H1 (cell line): ENCODE measurements around the gene CR2. TPM values are rescaled to one million over a fixed set of nuclear protein-coding genes. Genes with fewer than 3 reads are reported as not detected.

Experiments used
- CTCF ChIA-PET: fragments of 300-600 bp; sonication (Branson Sonifier 250); formaldehyde crosslinking; loops from one replicate; lab custom pipeline; 2021; ENCODE audit not compliant: partially characterized antibody; lab: Charles Lee
- POLR2A ChIA-PET: fragments of 300-600 bp; sonication (Branson Sonifier 250); formaldehyde crosslinking; loops from one replicate; lab custom pipeline; 2021; ENCODE audit warnings: inconsistent platforms; ENCODE audit not compliant: partially characterized antibody; lab: Charles Lee
- DNase-seq, 2 experiments: peaks; one replicate each; pipeline versions ENCODE4 v3.0.0 to v3.0.0-alpha.2; 2010 to 2022; ENCODE audit warnings: low spot score in 2 of 2, low read depth in 1 of 2, mixed read lengths in 1 of 2
- FAIRE-seq: peaks from 2 replicates; lab custom pipeline; 2011; peaks lifted over from hg19 to GRCh38; lab: Jason Lieb, UNC
- H2AFZ ChIP-seq: 2 replicates; pipeline ENCODE4 v1.8.1; 2012; ENCODE audit warnings: low read length, inconsistent platforms
- H2AK5ac ChIP-seq: 2 replicates; pipeline ENCODE4 v1.6.1; 2013; ENCODE audit warnings: low read depth, low read length
- H2BK120ac ChIP-seq: replicated peaks from 2 replicates; pipeline ENCODE3; 2013; ENCODE audit warnings: low read depth, low read length, inconsistent platforms
- H2BK12ac ChIP-seq: 2 replicates; pipeline ENCODE4 v1.6.1; 2013; ENCODE audit warnings: low read depth, low read length
- H2BK15ac ChIP-seq: 2 replicates; pipeline ENCODE4 v1.6.1; 2013; ENCODE audit warnings: low read length
- H2BK20ac ChIP-seq: 2 replicates; pipeline ENCODE4 v1.6.1; 2013; ENCODE audit warnings: low read length
- H2BK5ac ChIP-seq: 2 replicates; pipeline ENCODE4 v1.6.1; 2013; ENCODE audit warnings: low read depth, low read length
- H3K14ac ChIP-seq: 2 replicates; pipeline ENCODE4 v1.6.1; 2013; ENCODE audit warnings: inconsistent platforms; ENCODE audit not compliant: insufficient read length
- H3K18ac ChIP-seq: 2 replicates; pipeline ENCODE4 v1.6.1; 2013; ENCODE audit warnings: low read length; ENCODE audit errors: extremely low read depth
- H3K23ac ChIP-seq: 2 replicates; pipeline ENCODE4 v1.6.1; 2013; ENCODE audit warnings: inconsistent platforms; ENCODE audit not compliant: insufficient read length
- H3K23me2 ChIP-seq: 2 replicates; pipeline ENCODE4 v1.6.1; 2013; ENCODE audit warnings: low read depth, low read length
- H3K27ac ChIP-seq: 2 replicates; pipeline ENCODE4 v1.6.1; 2011; ENCODE audit warnings: low read depth, low read length, inconsistent platforms
- H3K27me3 ChIP-seq, 4 experiments: replicated peaks in 1 of 4; 1 replicate in 1 of 4; 2 replicates in 3 of 4; pipeline versions ENCODE4 v1.6.1 to v1.8.1; 2011 to 2013; ENCODE audit warnings: low read length in 3 of 4, mild to moderate bottlenecking in 3 of 4, inconsistent platforms in 2 of 4, mixed read lengths in 2 of 4, moderate library complexity in 1 of 4; ENCODE audit not compliant: control insufficient read depth in 3 of 4, insufficient read depth in 3 of 4; ENCODE audit errors: extremely low read depth in 1 of 4
- H3K36me3 ChIP-seq, 4 experiments: 2 replicates each; pipeline versions ENCODE4 v1.6.1 to v1.8.1; 2011 to 2013; ENCODE audit warnings: mild to moderate bottlenecking in 4 of 4, low read length in 3 of 4, moderate library complexity in 2 of 4, control low read depth in 1 of 4, inconsistent platforms in 1 of 4; ENCODE audit not compliant: insufficient read depth in 4 of 4, control insufficient read depth in 2 of 4
- H3K4ac ChIP-seq: replicated peaks from 2 replicates; pipeline ENCODE3; 2013; ENCODE audit warnings: low read length, low read depth, mixed read lengths, inconsistent platforms; ENCODE audit not compliant: insufficient read length
- H3K4me1 ChIP-seq, 4 experiments: replicated peaks in 1 of 4; 1 replicate in 1 of 4; 2 replicates in 3 of 4; pipeline versions ENCODE4 v1.6.1 to v1.8.1; 2011 to 2013; ENCODE audit warnings: low read length in 3 of 4, inconsistent platforms in 2 of 4, mixed read lengths in 1 of 4; ENCODE audit not compliant: insufficient read depth in 4 of 4, control insufficient read depth in 3 of 4
- H3K4me2 ChIP-seq, 2 experiments: 2 replicates each; pipeline versions ENCODE4 v1.6.1 to v1.8.1; 2011 to 2013; ENCODE audit warnings: low read depth in 2 of 2, low read length in 2 of 2, control low read depth in 1 of 2, inconsistent platforms in 1 of 2, mild to moderate bottlenecking in 1 of 2; ENCODE audit not compliant: insufficient read depth in 1 of 2
- H3K4me3 ChIP-seq, 4 experiments: fragments of 200-600, 300-600 bp in 1 of 4; sonication (generic), shearing (Covaris generic), sonication (Bioruptor Twin) in 1 of 4; 2 replicates each; pipeline versions ENCODE4 v1.5.1 to v1.8.1; 2011 to 2016; ENCODE audit warnings: low read length in 4 of 4, low read depth in 3 of 4, control low read depth in 2 of 4, inconsistent platforms in 2 of 4, mild to moderate bottlenecking in 2 of 4, mixed read lengths in 1 of 4, moderate library complexity in 1 of 4; ENCODE audit not compliant: insufficient read depth in 2 of 4; ENCODE audit errors: extremely low read depth in 1 of 4
- H3K56ac ChIP-seq: replicated peaks from 2 replicates; pipeline ENCODE3; 2013; ENCODE audit warnings: low read depth, mild to moderate bottlenecking, mixed read lengths, low read length, inconsistent platforms; ENCODE audit not compliant: insufficient read length
- H3K79me1 ChIP-seq: 2 replicates; pipeline ENCODE4 v1.6.1; 2013; ENCODE audit warnings: low read depth, low read length, control low read depth
- H3K79me2 ChIP-seq, 2 experiments: 2 replicates each; pipeline versions ENCODE4 v1.6.1 to v1.8.1; 2012 to 2013; ENCODE audit warnings: low read length in 2 of 2, mild to moderate bottlenecking in 2 of 2, inconsistent platforms in 1 of 2; ENCODE audit not compliant: insufficient read depth in 2 of 2, control insufficient read depth in 1 of 2
- H3K9ac ChIP-seq, 4 experiments: replicated peaks in 1 of 4; 1 replicate in 1 of 4; 2 replicates in 3 of 4; pipeline versions ENCODE4 v1.6.1 to v1.8.1; 2011 to 2013; ENCODE audit warnings: low read depth in 3 of 4, low read length in 3 of 4, control low read depth in 2 of 4, mild to moderate bottlenecking in 2 of 4, moderate library complexity in 2 of 4, inconsistent platforms in 1 of 4; ENCODE audit errors: extremely low read depth in 1 of 4
- H3K9me3 ChIP-seq, 2 experiments: 2 replicates each; pipeline versions ENCODE4 v1.6.1 to v1.8.1; 2012 to 2013; ENCODE audit warnings: mild to moderate bottlenecking in 2 of 2, moderate library complexity in 2 of 2, control low read depth in 1 of 2, inconsistent platforms in 1 of 2, low read depth in 1 of 2, low read length in 1 of 2, mixed read lengths in 1 of 2; ENCODE audit not compliant: insufficient read depth in 2 of 2
- H4K20me1 ChIP-seq, 2 experiments: replicated peaks in 1 of 2; 2 replicates each; pipeline versions ENCODE3 to v1.8.1; 2011 to 2013; ENCODE audit warnings: inconsistent platforms in 2 of 2, low read length in 2 of 2, mild to moderate bottlenecking in 1 of 2; ENCODE audit not compliant: insufficient read depth in 2 of 2, control insufficient read depth in 1 of 2
- H4K5ac ChIP-seq: 2 replicates; pipeline ENCODE4 v1.6.1; 2013; ENCODE audit warnings: low read length, low read depth, mixed read lengths, inconsistent platforms; ENCODE audit not compliant: insufficient read length
- H4K8ac ChIP-seq: 2 replicates; pipeline ENCODE4 v1.8.0; 2013; ENCODE audit warnings: mild to moderate bottlenecking, moderate library complexity, low read length, inconsistent platforms; ENCODE audit not compliant: insufficient read depth; ENCODE audit errors: extremely low read depth
- H4K91ac ChIP-seq: replicated peaks from 2 replicates; pipeline ENCODE3; 2013; ENCODE audit warnings: low read length, mixed read lengths, inconsistent platforms; ENCODE audit not compliant: insufficient read length
- BACH1 ChIP-seq: IDR thresholded peaks from 2 replicates; pipeline ENCODE4 v1.6.1; 2012; ENCODE audit warnings: low read length, improper control_type of control experiment
- FOSL1 ChIP-seq: IDR thresholded peaks from 2 replicates; pipeline ENCODE4 v1.6.1; 2011; ENCODE audit warnings: mild to moderate bottlenecking, low read depth, low read length, moderate library complexity; ENCODE audit not compliant: insufficient read depth
- WGBS, 2 experiments: shearing (Covaris generic) in 1 of 2; methylation state at CpG; one replicate each; pipeline versions ENCODE4 v1.1.6 to v1.1.7; 2013 to 2015; ENCODE audit warnings: low lambda C conversion rate in 2 of 2, mixed read lengths in 2 of 2, inconsistent platforms in 1 of 2, low coverage in 1 of 2, missing lambda C conversion rate in 1 of 2; ENCODE audit not compliant: insufficient replicate concordance in 2 of 2, insufficient coverage in 1 of 2, insufficient read length in 1 of 2; ENCODE audit errors: extremely low coverage in 1 of 2, missing lambda C conversion rate in 1 of 2; 5-methylcytosine and 5-hydroxymethylcytosine counted together
- polyA plus RNA-seq, 7 experiments: library from polyadenylated mRNA; depleted of rRNA in 3 of 7; stranded (reverse) in 5 of 7; unstranded in 2 of 7; fragments of >200 nt in 5 of 7; fragments of 200-250 nt in 2 of 7; gene quantifications; 1 replicate in 5 of 7; 2 replicates in 1 of 7; 4 replicates in 1 of 7; pipeline versions ENCODE4 v1.2.1 to v1.2.3, GENCODE V29; 2011 to 2013; ENCODE audit warnings: missing spikeins in 2 of 7, mixed read lengths in 2 of 7
- total RNA-seq: library from RNA; stranded (reverse); fragmentation: NEBNext Ultra II Directional; extraction: Animal tissue kit (Norgen Biotek cat#: 25700); gene quantifications from 2 replicates; pipeline ENCODE4 v1.2.1, GENCODE V29; 2021

The CR2 gene
- total and polyA plus RNA-seq, 2 of the 8 experiments (the other 6 are each of a cell fraction or from before 2014, with no cell fraction given), result 1.7 to 3.0 TPM

GRCh38 chr1:207412845-207413244 lies 41.3 kb upstream of the CR2 start:
- POLR2A ChIA-PET, result no interaction called here
- no peak for DNase-seq
- H3K4me1 ChIP-seq, result no peaks in the 10 kb centered on the region
- H2BK5ac ChIP-seq, result no peak overlapping the region
- H2AFZ ChIP-seq, result no peak overlapping the region
- H3K4me2 ChIP-seq, result no peak overlapping the region
- no peak for FAIRE-seq
- no peak overlapping the region for H3K4me3 ChIP-seq
- H3K9me3 ChIP-seq, result no peaks in the 10 kb centered on the region
- H2BK120ac ChIP-seq, result no peak overlapping the region
- CTCF ChIA-PET, result interaction anchor here (0.8 to 1.3 kb wide), 4 partner anchors 8 to 83 kb away, joined by 3 read pairs; partner anchors contain the start of gene CR1
- no peak overlapping the region for H3K27ac ChIP-seq
- no peak overlapping the region for H2BK12ac ChIP-seq
- WGBS, 2 experiments, result 86% methylated on average over 2 of the region's 2 CpGs; no CpG with 5 or more reads in 1 of the 2 experiments
- H3K79me2 ChIP-seq, result no peaks in the 10 kb centered on the region
- H3K23me2 ChIP-seq, result no peaks in the 10 kb centered on the region; the same call in 1 of the 2 replicates
- H3K9ac ChIP-seq, result no peak overlapping the region
- H3K56ac ChIP-seq, result no peak overlapping the region
- no peak overlapping the region for H2BK15ac ChIP-seq
- no peaks in the 10 kb centered on the region for H3K79me1 ChIP-seq
- H3K18ac ChIP-seq, result no peak overlapping the region
- no peaks in the 10 kb centered on the region for H4K20me1 ChIP-seq
- H3K23ac ChIP-seq, result no peak overlapping the region
- TF ChIP-seq FOSL1 (no peak), BACH1 (no peak)
- no peak overlapping the region for H4K8ac ChIP-seq
- H2AK5ac ChIP-seq, result no peak overlapping the region
- H3K36me3 ChIP-seq, result no peaks in the 10 kb centered on the region
- no peak overlapping the region for H4K91ac ChIP-seq
- no peak overlapping the region for H3K4ac ChIP-seq
- H2BK20ac ChIP-seq, result no peak overlapping the region
- no peaks in the 10 kb centered on the region for H3K27me3 ChIP-seq
- H4K5ac ChIP-seq, result no peak overlapping the region
- no peak overlapping the region for H3K14ac ChIP-seq
